HEK293 (cell line): Measurements from ENCODE around the gene GCC2.

Source experiments
- AEBP2 ChIP-seq: fragments of 450-650 bp; formaldehyde crosslinking; IDR thresholded peaks from 2 replicates; pipeline ENCODE4 v1.5.1; 2016; ENCODE audit warnings: missing biosample characterization, missing genetic modification characterization, borderline replicate concordance
- ATF2 ChIP-seq: fragments of 450-650 bp; formaldehyde crosslinking; IDR thresholded peaks from 2 replicates; pipeline ENCODE4 v1.5.1; 2016; ENCODE audit warnings: missing biosample characterization, missing genetic modification characterization, low read depth
- HOXC10 ChIP-seq: sonication (generic); formaldehyde crosslinking; IDR thresholded peaks from 2 replicates; pipeline ENCODE4 v1.8.1; 2023; ENCODE audit warnings: mild to moderate bottlenecking, missing genetic modification reagents
- MYNN ChIP-seq: fragments of 450-650 bp; formaldehyde crosslinking; IDR thresholded peaks from 2 replicates; pipeline ENCODE4 v1.5.1; 2016; ENCODE audit warnings: missing biosample characterization, missing genetic modification characterization, borderline replicate concordance
- PRDM10 ChIP-seq: fragments of 450-650 bp; formaldehyde crosslinking; IDR thresholded peaks from 2 replicates; pipeline ENCODE4 v1.5.1; 2016; ENCODE audit warnings: missing biosample characterization, missing genetic modification characterization
- PRDM6 ChIP-seq: fragments of 450-650 bp; formaldehyde crosslinking; IDR thresholded peaks from 2 replicates; pipeline ENCODE4 v1.5.1; 2017; ENCODE audit warnings: missing biosample characterization, missing genetic modification characterization
- SCRT1 ChIP-seq: fragments of 450-650 bp; formaldehyde crosslinking; IDR thresholded peaks from 2 replicates; pipeline ENCODE4 v1.5.1; 2016; ENCODE audit warnings: missing biosample characterization, missing genetic modification characterization, borderline replicate concordance
- SETDB1 ChIP-seq: IDR thresholded peaks from one replicate; pipeline ENCODE4 v1.6.1; 2017; ENCODE audit warnings: mild to moderate bottlenecking, low read length, moderate library complexity, mixed read lengths; ENCODE audit not compliant: insufficient read length
- SP2 ChIP-seq: fragments of 450-650 bp; formaldehyde crosslinking; IDR thresholded peaks from 2 replicates; pipeline ENCODE4 v1.5.1; 2016; ENCODE audit warnings: missing biosample characterization, missing genetic modification characterization
- SP7 ChIP-seq: fragments of 450-650 bp; formaldehyde crosslinking; IDR thresholded peaks from 2 replicates; pipeline ENCODE4 v1.5.1; 2016; ENCODE audit warnings: missing biosample characterization, missing genetic modification characterization
- TCF7L2 ChIP-seq: IDR thresholded peaks from 2 replicates; pipeline ENCODE4 v1.6.1; 2011; ENCODE audit warnings: low read depth, mild to moderate bottlenecking, inconsistent platforms, low read length, moderate library complexity, borderline replicate concordance
- YY1 ChIP-seq: fragments of 450-650 bp; formaldehyde crosslinking; IDR thresholded peaks from 2 replicates; pipeline ENCODE4 v1.5.1; 2018; ENCODE audit warnings: missing biosample characterization, missing genetic modification characterization
- ZBTB20 ChIP-seq: fragments of 450-650 bp; formaldehyde crosslinking; IDR thresholded peaks from 2 replicates; pipeline ENCODE4 v1.5.1; 2016; ENCODE audit warnings: missing biosample characterization, missing genetic modification characterization
- ZBTB21 ChIP-seq: fragments of 450-650 bp; formaldehyde crosslinking; IDR thresholded peaks from 2 replicates; pipeline ENCODE4 v1.5.1; 2017; ENCODE audit warnings: missing biosample characterization, missing genetic modification characterization
- ZBTB49 ChIP-seq: fragments of 450-650 bp; formaldehyde crosslinking; IDR thresholded peaks from 2 replicates; pipeline ENCODE4 v1.5.1; 2016; ENCODE audit warnings: missing biosample characterization, missing genetic modification characterization, low read depth
- ZBTB8A ChIP-seq: fragments of 450-650 bp; formaldehyde crosslinking; IDR thresholded peaks from 2 replicates; pipeline ENCODE4 v1.5.1; 2016; ENCODE audit warnings: missing biosample characterization, missing genetic modification characterization
- ZNF112 ChIP-seq: fragments of 450-650 bp; formaldehyde crosslinking; IDR thresholded peaks from 2 replicates; pipeline ENCODE4 v1.5.0; 2017; ENCODE audit warnings: missing biosample characterization, missing genetic modification characterization
- ZNF155 ChIP-seq: fragments of 450-650 bp; formaldehyde crosslinking; IDR thresholded peaks from 2 replicates; pipeline ENCODE4 v1.5.1; 2016; ENCODE audit warnings: missing biosample characterization, missing genetic modification characterization
- ZNF169 ChIP-seq: fragments of 450-650 bp; formaldehyde crosslinking; IDR thresholded peaks from 2 replicates; pipeline ENCODE4 v1.5.1; 2016; ENCODE audit warnings: missing biosample characterization, missing genetic modification characterization
- ZNF2 ChIP-seq: fragments of 450-650 bp; formaldehyde crosslinking; IDR thresholded peaks from 2 replicates; pipeline ENCODE4 v1.5.1; 2016; ENCODE audit warnings: missing biosample characterization, missing genetic modification characterization
- ZNF302 ChIP-seq: fragments of 450-650 bp; formaldehyde crosslinking; IDR thresholded peaks from 2 replicates; pipeline ENCODE4 v1.5.1; 2016; ENCODE audit warnings: missing biosample characterization, missing genetic modification characterization, low read depth
- ZNF354C ChIP-seq: fragments of 450-650 bp; formaldehyde crosslinking; IDR thresholded peaks from 2 replicates; pipeline ENCODE4 v1.5.1; 2016; ENCODE audit warnings: missing biosample characterization, missing genetic modification characterization, low read depth, borderline replicate concordance
- ZNF558 ChIP-seq: fragments of 450-650 bp; formaldehyde crosslinking; IDR thresholded peaks from 2 replicates; pipeline ENCODE4 v1.5.1; 2016; ENCODE audit warnings: missing biosample characterization, missing genetic modification characterization
- ZNF571 ChIP-seq: fragments of 450-650 bp; formaldehyde crosslinking; IDR thresholded peaks from 2 replicates; pipeline ENCODE4 v1.5.0; 2017; ENCODE audit warnings: missing biosample characterization, missing genetic modification characterization
- ZNF580 ChIP-seq: fragments of 450-650 bp; formaldehyde crosslinking; IDR thresholded peaks from 2 replicates; pipeline ENCODE4 v1.5.1; 2016; ENCODE audit warnings: missing biosample characterization, missing genetic modification characterization
- ZNF701 ChIP-seq: fragments of 450-650 bp; formaldehyde crosslinking; IDR thresholded peaks from 2 replicates; pipeline ENCODE4 v1.5.1; 2016; ENCODE audit warnings: missing biosample characterization, missing genetic modification characterization
- ZNF707 ChIP-seq: fragments of 450-650 bp; formaldehyde crosslinking; IDR thresholded peaks from 2 replicates; pipeline ENCODE4 v1.5.1; 2016; ENCODE audit warnings: missing biosample characterization, missing genetic modification characterization
- ZNF768 ChIP-seq: fragments of 450-650 bp; formaldehyde crosslinking; IDR thresholded peaks from 2 replicates; pipeline ENCODE4 v1.5.1; 2018; ENCODE audit warnings: missing biosample characterization, mild to moderate bottlenecking, missing genetic modification characterization
- ZXDB ChIP-seq: fragments of 450-650 bp; formaldehyde crosslinking; IDR thresholded peaks from 2 replicates; pipeline ENCODE4 v1.5.1; 2016; ENCODE audit warnings: missing biosample characterization, missing genetic modification characterization

The GCC2 gene

GRCh38 chr2:108448678-108449409 lies at the start of gene GCC2 (continued):
- TF ChIP-seq PRDM6 (no peak), SP2 (tag by site-specific recombination) (peak; percentile 82), ZNF707 (tag by site-specific recombination) (no peak), ZBTB8A (tag by site-specific recombination) (0 out of 2 replicates have a peak, but pooled peaks have one; percentile 4), ZXDB (tag by site-specific recombination) (peak; percentile 49; the same call in 1 of the 2 replicates), ZNF580 (tag by site-specific recombination) (no peak), MYNN (tag by site-specific recombination) (no peak), SETDB1 (no peak), ZBTB49 (tag by site-specific recombination) (no peak), ZNF558 (tag by site-specific recombination) (no peak), ZNF354C (tag by site-specific recombination) (no peak), HOXC10 (no peak), ZNF169 (no peak), ZNF155 (tag by site-specific recombination) (no peak), ZBTB20 (peak; percentile 70), ZNF701 (tag by site-specific recombination) (no peak), ATF2 (tag by site-specific recombination) (0 out of 2 replicates have a peak, but pooled peaks have one; percentile 20), ZBTB21 (tag by site-specific recombination) (peak; percentile 82), SCRT1 (no peak), YY1 (0 out of 2 replicates have a peak, but pooled peaks have one; percentile 11), ZNF112 (no peak), ZNF768 (tag by site-specific recombination) (no peak), ZNF302 (tag by site-specific recombination) (no peak), AEBP2 (no peak), ZNF2 (tag by site-specific recombination) (no peak), TCF7L2 (no peak), SP7 (no peak; the same call in 1 of the 2 replicates), ZNF571 (tag by site-specific recombination) (no peak), PRDM10 (tag by site-specific recombination) (peak; percentile 31; the same call in 1 of the 2 replicates)
